K562 (cell line): ENCODE results near the gene YPEL5. TPM values are rescaled to one million over a fixed set of nuclear protein-coding genes. Genes with fewer than 3 reads are reported as not detected.

ENCODE experiments used
- ATAC-seq: fragments of 200-7000 bp; cut with Tn5 transposase; 3 replicates; pipeline ENCODE4 v1.9.1; 2020; ENCODE audit warnings: moderate library complexity
- BruUV-seq: library from RNA; stranded (reverse); fragments of 400-500 nt; replicated peaks from 2 replicates; lab custom pipeline; 2021; lab: Mats Ljungman, UMichigan
- CTCF ChIA-PET: fragments of 300-600 bp; formaldehyde crosslinking; extraction: SDS; loops from one replicate; lab custom pipeline; 2021; ENCODE audit warnings: low intra/inter-chr PET ratio; lab: Yijun Ruan, JAX
- POLR2A ChIA-PET: fragments of 300-600, 350-650 bp; sonication (Branson Sonifier 250); formaldehyde crosslinking; extraction: SDS; loops from one replicate; lab custom pipeline; 2021; ENCODE audit warnings: antibody characterized with exemption, inconsistent platforms; lab: Yijun Ruan, JAX
- DNase-seq, 4 experiments: peaks; one replicate each; pipeline versions ENCODE4 v3.0.0 to v3.0.0-alpha.2; 2011 to 2018; ENCODE audit warnings: low spot score in 3 of 4, mixed read lengths in 3 of 4; ENCODE audit errors: extremely low read depth in 1 of 4
- FAIRE-seq: peaks from 2 replicates; lab custom pipeline; 2011; peaks lifted over from hg19 to GRCh38; lab: Jason Lieb, UNC
- H2AFZ ChIP-seq: 2 replicates; pipeline ENCODE4 v1.6.0; 2011; ENCODE audit warnings: low read depth, low read length, control low read depth, inconsistent platforms
- H3K27ac ChIP-seq: fragments of 200-600 bp; 3 replicates; pipeline ENCODE4 v1.8.0; 2011; ENCODE audit warnings: low read depth, mild to moderate bottlenecking, control low read depth, inconsistent platforms, low read length, moderate library complexity, mixed read lengths; ENCODE audit errors: extremely low read depth
- H3K27me3 ChIP-seq, 2 experiments: fragments of 300-600 bp in 1 of 2; 2 replicates in 1 of 2; 3 replicates in 1 of 2; pipeline versions ENCODE4 v1.6.0 to v1.8.0; 2011; ENCODE audit warnings: inconsistent platforms in 2 of 2, low read length in 2 of 2, mild to moderate bottlenecking in 1 of 2, mixed read lengths in 1 of 2, moderate library complexity in 1 of 2; ENCODE audit not compliant: control insufficient read depth in 2 of 2, insufficient read depth in 2 of 2
- H3K36me3 ChIP-seq: fragments of 300-600 bp; 3 replicates; pipeline ENCODE4 v1.8.0; 2011; ENCODE audit warnings: mild to moderate bottlenecking, low read length, inconsistent platforms; ENCODE audit not compliant: control insufficient read depth, insufficient read depth
- H3K4me1 ChIP-seq, 2 experiments: fragments of 200-600 bp in 1 of 2; replicated peaks in 1 of 2; 2 replicates in 1 of 2; 3 replicates in 1 of 2; pipeline versions ENCODE4 v1.5.1 to v1.8.0; 2011; ENCODE audit warnings: inconsistent platforms in 2 of 2, low read length in 2 of 2, mild to moderate bottlenecking in 1 of 2, mixed read lengths in 1 of 2, moderate library complexity in 1 of 2; ENCODE audit not compliant: control insufficient read depth in 2 of 2, insufficient read depth in 2 of 2
- H3K4me2 ChIP-seq: 2 replicates; pipeline ENCODE4 v1.6.1; 2011; ENCODE audit warnings: low read length, control low read depth, inconsistent platforms, mixed read lengths; ENCODE audit not compliant: insufficient read depth
- H3K4me3 ChIP-seq: fragments of 200-600 bp; sonication (generic), shearing (Covaris generic); 2 replicates; pipeline ENCODE4 v1.5.1; 2016; ENCODE audit warnings: control low read depth, inconsistent platforms
- H3K79me2 ChIP-seq: fragments of 200-600 bp; 3 replicates; pipeline ENCODE4 v1.8.0; 2011; ENCODE audit warnings: low read length, inconsistent platforms; ENCODE audit not compliant: control insufficient read depth, insufficient read depth
- H3K9ac ChIP-seq, 2 experiments: 2 replicates each; pipeline versions ENCODE4 v1.6.0 to v1.6.1; 2011; ENCODE audit warnings: low read depth in 2 of 2, low read length in 2 of 2, control low read depth in 1 of 2, inconsistent platforms in 1 of 2, mild to moderate bottlenecking in 1 of 2, mixed read lengths in 1 of 2; ENCODE audit not compliant: insufficient read depth in 1 of 2
- H3K9me1 ChIP-seq: one replicate; pipeline ENCODE4 v1.6.0; 2011; ENCODE audit warnings: inconsistent platforms, mild to moderate bottlenecking, low read length, moderate library complexity; ENCODE audit not compliant: control insufficient read depth, insufficient read depth
- H3K9me3 ChIP-seq: replicated peaks from 2 replicates; pipeline ENCODE4 v1.5.1; 2011; ENCODE audit warnings: low read depth, low read length, inconsistent platforms; ENCODE audit not compliant: control insufficient read depth, insufficient read depth
- H4K20me1 ChIP-seq: replicated peaks from 2 replicates; pipeline ENCODE4 v1.6.1; 2011; ENCODE audit warnings: low read length, inconsistent platforms, mixed read lengths; ENCODE audit not compliant: control insufficient read depth, insufficient read depth
- ADNP ChIP-seq: fragments of 200-800 bp; sonication (Bioruptor generic); IDR thresholded peaks from 2 replicates; pipeline ENCODE4 v1.6.1; 2016; ENCODE audit warnings: missing genetic modification characterization, missing compliant biosample characterization
- BCOR ChIP-seq: fragments of 450-650 bp; IDR thresholded peaks from 2 replicates; pipeline ENCODE4 v1.6.1; 2016
- FIP1L1 ChIP-seq: fragments of 200-400 bp; formaldehyde crosslinking; IDR thresholded peaks from 2 replicates; pipeline ENCODE4 v1.6.1; 2018; ENCODE audit warnings: mild to moderate bottlenecking, low read depth, low read length; ENCODE audit not compliant: poor library complexity, severe bottlenecking
- KDM1A ChIP-seq, 2 experiments: fragments of 450-650 bp; IDR thresholded peaks; 2 replicates each; pipeline ENCODE4 v1.6.1; 2016; ENCODE audit warnings: mild to moderate bottlenecking in 2 of 2
- NR1H2 ChIP-seq: sonication (generic); formaldehyde crosslinking; IDR thresholded peaks from 2 replicates; pipeline ENCODE4 v1.4.0; 2020; ENCODE audit warnings: mild to moderate bottlenecking, missing genetic modification reagents
- RBM25 ChIP-seq: fragments of 200-400 bp; formaldehyde crosslinking; IDR thresholded peaks from 2 replicates; pipeline ENCODE4 v1.6.1; 2018; ENCODE audit warnings: low read length, low read depth, moderate library complexity; ENCODE audit not compliant: severe bottlenecking
- ZNF146 ChIP-seq: IDR thresholded peaks from one replicate; pipeline ENCODE4 v1.6.1; 2018; ENCODE audit warnings: missing compliant biosample characterization; ENCODE audit not compliant: unreplicated experiment
- ZNF311 ChIP-seq: fragments of 250-450 bp; sonication (Bioruptor Pico); IDR thresholded peaks from 2 replicates; pipeline ENCODE4 v1.4.0; 2020; ENCODE audit warnings: mild to moderate bottlenecking, moderate library complexity
- WGBS: fragments of 100-300 bp; shearing (Covaris generic); methylation state at CpG from one replicate; pipeline ENCODE4 v1.1.6; 2016; ENCODE audit warnings: low coverage, mixed read lengths; ENCODE audit not compliant: insufficient coverage; ENCODE audit errors: missing lambda C conversion rate; 5-methylcytosine and 5-hydroxymethylcytosine counted together
- in situ Hi-C: fragments of 300-500 bp; cut with MboI; formaldehyde crosslinking; loops from 4 replicates; pipeline ENCODE4 v1.15.0; 2018; ENCODE audit warnings: inconsistent platforms, mixed read lengths
- intact Hi-C: fragments of 100-400 bp; cut with micrococcal nuclease; formaldehyde crosslinking; loops from 2 replicates; pipeline ENCODE4 v1.14.2; 2022
- polyA plus RNA-seq, 8 experiments: library from polyadenylated mRNA; depleted of rRNA in 4 of 8; stranded (reverse) in 5 of 8; unstranded in 3 of 8; fragments of >200 nt; fragmentation: Nextera tagmentation in 2 of 8; fragmentation: Illumina TruSeq in 1 of 8; extraction: Ambion mirVana in 2 of 8; extraction: Trizol in 1 of 8; gene quantifications; 2 replicates each; pipeline versions ENCODE4 v1.2.1 to v1.2.3, GENCODE V29; 2011 to 2014; ENCODE audit warnings: inconsistent platforms in 1 of 8, missing spikeins in 1 of 8
- total RNA-seq, 7 experiments: library from RNA; depleted of rRNA in 6 of 7; stranded (reverse); fragments of >200 nt in 6 of 7; fragmentation: Illumina TruSeq in 2 of 7; extraction: Trizol in 2 of 7; gene quantifications; 2 replicates each; pipeline versions ENCODE4 v1.2.1 to v1.2.3, GENCODE V29; 2011 to 2021; ENCODE audit warnings: low replicate concordance in 1 of 7
- TF ChIP-seq, protein P1 (sequence below): IDR thresholded peaks from 2 replicates; pipeline ENCODE4 v1.6.1; 2011; ENCODE audit warnings: borderline replicate concordance, low read depth, mild to moderate bottlenecking, moderate library complexity, low read length; ENCODE audit not compliant: insufficient read depth, poor library complexity, severe bottlenecking
- TF ChIP-seq, protein P2 (sequence below): fragments of 450-650 bp; IDR thresholded peaks from 2 replicates; pipeline ENCODE4 v1.6.1; 2017; ENCODE audit warnings: antibody characterized with exemption, mild to moderate bottlenecking

YPEL5 gene
- total and polyA plus RNA-seq, 9 of the 15 experiments (the other 6 are each of a cell fraction or from before 2014, with no cell fraction given): 5.4 to 34.4 (median 12.3) TPM

DNA sequence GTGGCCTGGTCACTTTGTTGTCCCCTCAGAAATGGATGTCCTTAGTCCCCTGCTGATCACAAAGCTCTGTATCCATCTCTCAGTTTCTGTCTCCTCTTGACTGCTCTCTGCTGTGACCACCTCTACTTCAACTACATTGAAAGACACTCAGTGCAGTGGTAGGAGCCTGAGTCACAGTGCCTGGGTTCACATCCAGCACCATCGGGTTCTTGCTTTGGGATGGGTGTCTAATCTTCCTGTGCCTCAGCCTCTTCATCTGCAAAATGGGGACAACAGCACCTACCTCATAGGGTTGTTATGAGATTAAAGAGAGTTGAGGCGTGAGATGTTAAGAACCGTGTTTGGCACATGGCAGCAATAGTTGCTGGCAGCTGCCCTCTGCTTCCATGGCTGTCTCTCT is 30.6 kb downstream of the YPEL5 start:
- H3K9me3 ChIP-seq: no peaks in the 10 kb centered on the region
- BruUV-seq: no TSS peak
- H3K36me3 ChIP-seq: no peaks in the 10 kb centered on the region; the same call in 2 of the 3 replicates
- no peak for DNase-seq
- WGBS: 63% methylated on average over 3 of the region's 3 CpGs
- no peaks in the 10 kb centered on the region for H3K9me1 ChIP-seq
- peak overlapping the region; percentile 82 for H2AFZ ChIP-seq
- intact Hi-C loops: no loop called here
- CTCF ChIA-PET: interaction anchor here (0.6 kb wide), 1 partner anchor 491 kb away, joined by 3 read pairs; no protein-coding TSS in a partner anchor
- TF ChIP-seq KDM1A (IDR thresholded peaks at IDR 0.05) (peak; percentile 51 to 69; a peak in 3 of 4 replicates), ZNF311 (CRISPR knock-in tag) (no peak), ADNP (tag) (peak; percentile 52; the same call in 1 of the 2 replicates), ZNF146 (CRISPR knock-in tag) (peak; percentile 14), RBM25 (peak; percentile 84), BCOR (peak; percentile 88), NR1H2 (CRISPR knock-in tag) (no peak), FIP1L1 (no peak)
- TF ChIP-seq, protein P1, sequence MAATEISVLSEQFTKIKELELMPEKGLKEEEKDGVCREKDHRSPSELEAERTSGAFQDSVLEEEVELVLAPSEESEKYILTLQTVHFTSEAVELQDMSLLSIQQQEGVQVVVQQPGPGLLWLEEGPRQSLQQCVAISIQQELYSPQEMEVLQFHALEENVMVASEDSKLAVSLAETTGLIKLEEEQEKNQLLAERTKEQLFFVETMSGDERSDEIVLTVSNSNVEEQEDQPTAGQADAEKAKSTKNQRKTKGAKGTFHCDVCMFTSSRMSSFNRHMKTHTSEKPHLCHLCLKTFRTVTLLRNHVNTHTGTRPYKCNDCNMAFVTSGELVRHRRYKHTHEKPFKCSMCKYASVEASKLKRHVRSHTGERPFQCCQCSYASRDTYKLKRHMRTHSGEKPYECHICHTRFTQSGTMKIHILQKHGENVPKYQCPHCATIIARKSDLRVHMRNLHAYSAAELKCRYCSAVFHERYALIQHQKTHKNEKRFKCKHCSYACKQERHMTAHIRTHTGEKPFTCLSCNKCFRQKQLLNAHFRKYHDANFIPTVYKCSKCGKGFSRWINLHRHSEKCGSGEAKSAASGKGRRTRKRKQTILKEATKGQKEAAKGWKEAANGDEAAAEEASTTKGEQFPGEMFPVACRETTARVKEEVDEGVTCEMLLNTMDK: no peak
- TF ChIP-seq, protein P2, sequence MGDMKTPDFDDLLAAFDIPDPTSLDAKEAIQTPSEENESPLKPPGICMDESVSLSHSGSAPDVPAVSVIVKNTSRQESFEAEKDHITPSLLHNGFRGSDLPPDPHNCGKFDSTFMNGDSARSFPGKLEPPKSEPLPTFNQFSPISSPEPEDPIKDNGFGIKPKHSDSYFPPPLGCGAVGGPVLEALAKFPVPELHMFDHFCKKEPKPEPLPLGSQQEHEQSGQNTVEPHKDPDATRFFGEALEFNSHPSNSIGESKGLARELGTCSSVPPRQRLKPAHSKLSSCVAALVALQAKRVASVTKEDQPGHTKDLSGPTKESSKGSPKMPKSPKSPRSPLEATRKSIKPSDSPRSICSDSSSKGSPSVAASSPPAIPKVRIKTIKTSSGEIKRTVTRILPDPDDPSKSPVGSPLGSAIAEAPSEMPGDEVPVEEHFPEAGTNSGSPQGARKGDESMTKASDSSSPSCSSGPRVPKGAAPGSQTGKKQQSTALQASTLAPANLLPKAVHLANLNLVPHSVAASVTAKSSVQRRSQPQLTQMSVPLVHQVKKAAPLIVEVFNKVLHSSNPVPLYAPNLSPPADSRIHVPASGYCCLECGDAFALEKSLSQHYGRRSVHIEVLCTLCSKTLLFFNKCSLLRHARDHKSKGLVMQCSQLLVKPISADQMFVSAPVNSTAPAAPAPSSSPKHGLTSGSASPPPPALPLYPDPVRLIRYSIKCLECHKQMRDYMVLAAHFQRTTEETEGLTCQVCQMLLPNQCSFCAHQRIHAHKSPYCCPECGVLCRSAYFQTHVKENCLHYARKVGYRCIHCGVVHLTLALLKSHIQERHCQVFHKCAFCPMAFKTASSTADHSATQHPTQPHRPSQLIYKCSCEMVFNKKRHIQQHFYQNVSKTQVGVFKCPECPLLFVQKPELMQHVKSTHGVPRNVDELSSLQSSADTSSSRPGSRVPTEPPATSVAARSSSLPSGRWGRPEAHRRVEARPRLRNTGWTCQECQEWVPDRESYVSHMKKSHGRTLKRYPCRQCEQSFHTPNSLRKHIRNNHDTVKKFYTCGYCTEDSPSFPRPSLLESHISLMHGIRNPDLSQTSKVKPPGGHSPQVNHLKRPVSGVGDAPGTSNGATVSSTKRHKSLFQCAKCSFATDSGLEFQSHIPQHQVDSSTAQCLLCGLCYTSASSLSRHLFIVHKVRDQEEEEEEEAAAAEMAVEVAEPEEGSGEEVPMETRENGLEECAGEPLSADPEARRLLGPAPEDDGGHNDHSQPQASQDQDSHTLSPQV: no peak
- ATAC-seq: no peak
- no peak overlapping the region for H3K4me3 ChIP-seq
- in situ Hi-C loops: no loop called here
- no peak for FAIRE-seq
- no peaks in the 10 kb centered on the region for H3K79me2 ChIP-seq
- peak overlapping the region; percentile 53 for H3K4me2 ChIP-seq
- H3K4me1 ChIP-seq: peaks cover 12 to 30% of the 10 kb centered on the region in 2 experiments; a peak in 3 of 5 replicates
- no peak overlapping the region for H3K9ac ChIP-seq
- POLR2A ChIA-PET: no interaction called here
- H3K27me3 ChIP-seq: no peaks in the 10 kb centered on the region
- no peaks in the 10 kb centered on the region for H4K20me1 ChIP-seq
- no peak overlapping the region for H3K27ac ChIP-seq
